RPMI8226 (cell line): Measurements from ENCODE around the gene MTTP.
"Not testable (repeated sequence)": the region's sequence is repeated elsewhere in the genome, so short reads cannot be mapped to it uniquely, and the experiment has no call there.

Experiments used
- DNase-seq: peaks from one replicate; pipeline ENCODE4 v3.0.0-alpha.2; 2015

MTTP gene

DNA sequence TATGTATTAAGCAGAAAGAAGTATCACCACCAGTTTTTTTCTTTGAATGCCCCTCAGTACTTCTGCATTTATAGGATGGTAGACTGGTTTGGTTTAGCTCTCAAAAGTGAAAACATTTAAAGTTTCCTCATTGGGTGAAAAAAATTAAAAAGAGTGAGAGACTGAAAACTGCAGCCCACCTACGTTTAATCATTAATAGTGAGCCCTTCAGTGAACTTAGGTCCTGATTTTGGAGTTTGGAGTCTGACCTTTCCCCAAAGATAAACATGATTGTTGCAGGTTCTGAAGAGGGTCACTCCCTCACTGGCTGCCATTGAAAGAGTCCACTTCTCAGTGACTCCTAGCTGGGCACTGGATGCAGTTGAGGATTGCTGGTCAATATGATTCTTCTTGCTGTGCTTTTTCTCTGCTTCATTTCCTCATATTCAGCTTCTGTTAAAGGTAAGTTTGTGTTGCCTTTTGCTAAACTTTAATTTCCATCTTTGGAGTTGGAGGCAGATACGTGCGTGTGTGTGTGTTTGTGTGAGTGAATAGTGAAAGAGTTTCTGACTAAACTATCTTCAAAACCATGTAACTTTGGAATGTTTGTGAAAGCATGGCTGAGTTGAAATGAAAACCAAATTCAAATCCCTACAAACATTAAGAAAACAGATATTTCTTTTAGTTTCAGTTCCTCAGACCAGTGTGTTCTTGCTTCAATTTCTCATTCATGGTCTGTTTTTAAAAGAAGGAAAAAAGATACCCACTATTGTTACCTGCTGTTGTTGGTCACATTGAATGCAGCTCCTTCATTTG lies at the start of gene MTTP:
MTTP (plus strand) TSS at position 295 of the 795 bp plus-strand sequence; CDS start at position 381, 86 bp downstream.
- DNase-seq, result no peak

DNA sequence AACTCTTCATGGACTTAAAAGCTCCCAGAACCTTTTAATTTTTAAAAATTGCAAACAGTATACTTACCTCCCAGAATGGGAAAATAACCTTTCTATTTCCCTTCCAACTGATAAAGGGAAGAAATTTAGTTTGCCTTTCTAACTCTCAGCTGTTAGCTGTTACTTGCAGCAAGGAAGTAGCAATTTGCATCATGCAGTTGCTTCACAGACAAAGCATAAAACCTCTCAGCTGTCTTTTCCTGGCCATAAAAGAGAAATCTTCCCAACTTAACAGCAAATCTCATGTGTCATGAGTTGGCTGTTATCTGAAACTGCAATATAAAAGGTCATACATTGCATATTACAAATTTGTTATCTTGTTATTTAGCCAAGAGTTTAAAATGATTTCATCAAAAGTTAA lies 45.4 kb upstream of the MTTP start:
- no peak for DNase-seq

DNA sequence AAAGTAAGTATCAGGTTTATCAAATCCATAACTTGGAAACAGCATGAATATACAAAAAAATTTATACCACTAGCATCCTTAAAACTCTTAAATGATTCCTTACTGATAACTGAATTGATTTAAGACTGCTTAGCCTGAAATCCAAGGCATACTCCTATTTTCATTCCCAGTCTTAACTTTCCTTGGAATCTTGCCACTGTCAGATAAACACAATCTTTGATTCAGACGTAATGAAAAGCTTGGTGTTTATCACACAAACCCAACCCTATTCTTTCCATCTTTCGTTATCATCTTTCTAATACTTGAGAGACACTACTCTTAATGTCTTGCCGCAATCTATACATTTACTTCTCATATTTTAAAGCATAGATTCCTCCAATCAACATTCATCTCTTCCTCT lies 44.7 kb upstream of the MTTP start:
- no peak for DNase-seq

DNA sequence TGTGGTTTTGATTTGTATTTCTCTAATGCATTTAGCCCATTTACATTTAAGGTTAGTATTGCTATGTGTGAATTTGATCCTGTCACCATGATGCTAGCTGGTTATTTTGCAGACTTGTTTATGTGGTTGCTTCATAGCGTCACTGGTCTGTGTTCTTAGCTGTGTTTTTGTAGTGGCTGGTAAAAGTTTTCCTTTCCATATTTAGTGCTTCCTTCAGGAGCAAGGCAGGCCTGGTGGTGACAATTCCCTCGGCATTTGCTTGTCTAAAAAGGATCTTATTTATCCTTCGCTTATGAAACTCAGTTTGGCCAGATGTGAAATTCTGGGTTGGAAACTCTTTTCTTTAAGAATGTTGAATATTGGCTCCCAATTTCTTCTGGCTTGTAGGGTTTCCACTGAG lies 39.9 kb upstream of the MTTP start:
- DNase-seq, result not testable (repeated sequence)

DNA sequence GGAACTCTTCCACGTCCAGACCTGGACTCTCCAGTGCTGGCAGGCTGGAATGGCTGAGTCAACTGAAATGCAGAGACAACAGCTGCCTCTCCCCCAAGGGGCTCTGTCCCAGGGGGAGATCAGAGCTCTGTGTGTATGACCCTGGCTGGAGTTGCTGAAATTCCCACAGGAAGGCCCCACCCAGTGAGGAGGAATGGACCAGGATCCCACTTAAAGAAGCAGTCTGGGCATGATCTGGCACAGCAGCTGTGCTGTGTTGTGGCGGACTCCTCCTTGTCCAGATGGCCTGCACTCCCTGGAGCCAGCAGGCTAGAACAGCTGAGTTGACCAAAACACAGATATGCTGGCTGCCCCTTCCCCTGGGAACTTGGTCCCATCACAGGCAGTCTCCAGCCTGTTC lies 38.4 kb upstream of the MTTP start:
- no peak for DNase-seq

DNA sequence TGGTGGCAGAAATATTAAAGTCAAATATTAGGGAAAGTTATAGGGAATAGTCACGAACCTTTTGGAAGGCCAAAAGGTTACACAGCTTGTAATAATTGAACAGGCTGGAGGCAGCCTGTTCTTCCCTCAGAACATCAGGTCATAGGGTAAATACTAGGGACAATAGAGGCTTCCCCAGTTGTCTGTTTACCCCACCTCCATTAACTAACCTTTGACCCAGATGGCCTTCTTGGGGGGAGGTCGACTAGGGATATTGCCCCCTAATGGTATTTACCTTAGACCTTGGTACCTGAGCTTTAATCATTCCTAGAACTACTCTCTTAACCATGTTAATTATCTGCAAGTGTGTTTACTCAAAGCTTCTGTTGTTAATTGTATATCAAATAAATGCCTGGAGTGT lies 37.8 kb upstream of the MTTP start:
- DNase-seq, result no peak

DNA sequence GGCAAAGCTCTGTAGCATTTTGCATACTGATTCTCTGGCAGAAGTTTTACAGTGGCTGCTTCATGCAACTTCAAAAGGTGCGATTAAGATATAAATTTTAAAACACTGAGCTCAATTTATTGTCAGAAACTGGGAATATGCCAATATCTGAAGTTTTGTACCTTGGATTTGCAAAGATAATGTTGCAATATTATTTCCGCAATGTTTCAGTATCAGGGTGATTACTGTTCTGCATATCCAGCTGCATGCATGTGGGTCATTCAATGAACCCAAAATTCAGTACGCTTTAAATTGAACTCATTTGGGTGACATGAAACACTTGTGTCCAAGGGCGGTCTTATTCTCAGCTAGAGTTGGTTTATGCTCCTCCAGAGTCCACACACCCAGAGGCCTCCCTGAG lies 37.0 kb upstream of the MTTP start:
- no peak for DNase-seq

DNA sequence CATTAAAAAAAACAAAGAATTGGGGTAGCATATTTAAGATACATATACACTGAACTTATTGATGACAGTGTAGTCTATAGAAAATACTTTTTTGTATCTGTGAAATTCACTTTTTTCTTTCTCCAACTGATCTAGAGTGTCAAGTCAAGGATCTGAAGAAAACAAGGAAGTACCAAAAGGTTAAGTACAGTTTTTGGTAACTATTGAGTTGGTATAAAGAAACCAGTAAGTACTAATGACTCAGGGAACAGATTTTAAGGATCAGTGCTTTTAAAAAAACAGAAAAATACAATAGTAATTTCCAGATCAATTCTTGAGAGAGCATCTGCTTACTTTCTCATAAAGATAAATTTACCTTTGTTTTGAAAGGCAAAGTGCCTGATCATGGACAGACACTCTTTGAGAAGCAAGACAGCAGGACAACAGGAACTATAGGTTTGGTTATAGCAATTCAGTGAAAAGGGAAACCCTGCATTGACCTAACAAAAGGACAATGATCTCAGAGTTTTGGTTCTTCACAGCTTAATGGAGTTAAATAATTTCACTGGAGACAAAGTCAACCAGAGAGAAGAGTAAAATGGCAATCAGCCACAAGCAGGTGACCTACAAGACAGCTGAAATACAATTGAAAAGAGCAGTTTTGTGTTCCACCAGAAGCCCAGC lies 34.2 kb upstream of the MTTP start:
- no peak for DNase-seq

DNA sequence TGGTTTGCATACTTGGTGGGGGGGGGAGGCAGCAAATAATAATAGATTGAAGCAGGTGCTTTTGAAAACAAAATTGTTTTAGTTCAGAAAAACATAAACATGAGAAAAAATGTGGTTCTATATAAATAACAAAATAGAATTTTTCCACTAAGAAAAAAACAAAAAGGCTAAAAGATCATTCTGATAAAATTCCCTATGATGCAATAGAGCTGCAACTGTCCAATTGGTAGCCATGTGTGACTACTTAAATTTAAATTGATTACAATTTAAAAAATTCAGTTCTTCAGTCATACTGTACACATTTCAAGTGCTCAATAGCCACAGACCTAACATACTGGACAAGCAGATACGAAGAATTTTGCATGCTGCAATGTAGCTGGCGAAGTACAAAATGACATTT lies 21.8 kb upstream of the MTTP start:
- DNase-seq, result no peak

DNA sequence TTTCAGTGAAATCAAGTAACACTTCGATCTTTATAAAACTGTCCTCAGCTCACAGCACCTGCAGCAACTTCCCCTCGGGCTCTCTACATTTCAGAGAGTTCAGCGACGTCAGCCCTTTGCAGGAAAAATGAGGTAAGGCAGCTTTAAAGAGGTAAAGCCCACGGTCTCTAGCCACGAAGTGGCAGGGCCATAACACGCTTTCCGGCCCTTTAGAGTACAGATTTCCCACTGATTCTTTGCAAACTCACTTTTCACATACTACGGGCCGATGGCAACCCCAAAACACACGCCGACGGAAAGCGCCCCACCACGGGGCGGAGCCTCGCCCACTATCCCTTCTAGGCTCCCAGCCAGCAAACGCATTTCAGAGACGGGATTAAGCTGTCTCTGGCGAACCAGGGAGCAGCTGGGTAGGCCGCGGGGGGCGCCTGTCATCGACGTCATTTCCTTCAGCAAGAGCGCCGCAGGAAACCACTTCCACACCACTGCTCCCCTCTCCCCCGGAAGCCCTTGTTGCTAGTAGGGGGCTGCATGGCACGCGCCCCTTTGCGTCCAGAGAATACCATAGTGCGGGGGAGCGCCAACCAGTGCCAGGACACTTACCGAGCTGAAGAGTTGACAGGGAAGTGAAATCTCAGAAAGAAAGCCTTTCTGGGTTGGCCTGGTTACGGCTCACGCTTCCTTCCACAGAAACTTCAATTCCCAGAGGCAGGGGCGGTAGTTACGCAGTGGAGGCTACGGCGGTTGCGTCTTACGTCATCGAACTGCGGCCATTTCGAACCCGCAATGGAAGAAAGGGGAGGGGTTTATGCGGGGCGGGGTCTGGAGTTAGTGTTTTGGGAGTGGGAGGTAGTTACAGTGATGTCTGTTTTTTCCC lies 11.1 kb upstream of the MTTP start, which contains the start of gene TRMT10A:
TRMT10A (minus strand) TSS at position 730 of the 877 bp plus-strand sequence. CDS start 4,701 bp downstream, outside the sequence.
- DNase-seq, result peak; percentile 94

DNA sequence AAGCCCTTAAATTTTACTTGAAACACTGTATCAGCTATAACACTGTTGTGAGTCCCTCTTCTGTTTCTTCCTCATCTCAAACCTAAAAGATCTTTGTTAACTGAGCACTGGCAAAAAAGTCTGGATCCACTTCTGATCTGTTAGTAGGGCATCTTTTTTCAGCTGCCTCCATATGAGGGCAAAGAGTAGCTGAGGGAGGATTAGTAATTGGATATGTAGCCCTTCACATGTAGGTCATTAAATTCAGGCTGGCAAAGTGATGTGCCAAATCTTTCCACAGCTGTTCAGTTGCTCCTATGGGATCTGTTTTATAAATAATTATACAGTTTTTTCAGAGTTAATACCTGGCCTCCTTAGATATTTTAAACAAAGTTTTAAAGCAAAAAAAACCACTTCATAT lies 9.7 kb upstream of the MTTP start:
- DNase-seq, result no peak

DNA sequence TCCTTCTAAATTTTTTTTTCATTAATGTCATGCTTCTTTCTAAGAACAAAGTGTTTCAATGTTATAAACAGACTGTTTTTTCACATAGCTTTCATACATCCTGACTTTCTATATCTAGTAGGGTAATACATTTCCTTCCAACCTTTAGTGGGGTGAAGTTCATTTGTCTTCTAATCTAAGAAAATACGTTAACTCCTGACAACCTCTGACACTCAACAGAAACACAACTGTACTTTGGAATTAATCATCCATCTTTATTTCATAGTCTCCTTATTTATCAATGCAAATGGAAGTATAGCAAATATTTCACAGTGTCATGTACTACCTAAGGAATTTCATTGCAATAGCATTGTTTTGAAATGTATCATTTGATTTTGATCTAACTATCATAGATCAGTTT lies 2.7 kb upstream of the MTTP start:
- no peak for DNase-seq

DNA sequence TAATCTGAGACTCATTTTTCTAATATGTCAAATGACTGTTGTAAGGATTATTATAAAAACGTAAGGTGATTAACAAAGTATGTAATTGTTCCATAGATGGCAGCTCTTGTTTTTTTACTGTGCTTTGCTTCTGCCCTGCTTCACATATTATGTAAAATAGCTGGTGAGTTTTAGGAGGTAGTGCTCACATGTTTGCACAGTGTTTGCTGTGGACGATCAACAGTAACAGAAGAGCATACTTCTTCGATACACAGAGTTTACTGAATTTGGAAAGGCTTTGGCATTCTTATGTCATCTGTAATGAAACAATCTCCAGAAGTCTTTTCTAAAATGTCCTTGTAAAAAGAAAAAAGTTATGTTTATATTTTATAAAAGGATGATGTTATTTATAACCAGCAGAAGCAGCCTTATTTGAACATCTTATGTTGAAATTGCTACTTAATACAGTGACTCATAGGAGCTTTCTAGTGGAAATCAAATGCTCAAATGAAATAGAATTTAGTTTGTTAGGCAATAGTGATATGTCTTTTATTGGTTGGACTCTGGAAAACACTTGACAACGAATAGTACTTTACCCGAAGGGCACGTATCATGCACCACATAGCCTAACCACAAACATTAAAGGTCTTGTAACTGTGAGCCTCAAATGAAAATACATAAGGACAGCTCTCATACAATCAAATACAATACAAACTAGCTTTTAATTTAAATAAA lies 1.9 kb upstream of the MTTP start:
- no peak for DNase-seq

DNA sequence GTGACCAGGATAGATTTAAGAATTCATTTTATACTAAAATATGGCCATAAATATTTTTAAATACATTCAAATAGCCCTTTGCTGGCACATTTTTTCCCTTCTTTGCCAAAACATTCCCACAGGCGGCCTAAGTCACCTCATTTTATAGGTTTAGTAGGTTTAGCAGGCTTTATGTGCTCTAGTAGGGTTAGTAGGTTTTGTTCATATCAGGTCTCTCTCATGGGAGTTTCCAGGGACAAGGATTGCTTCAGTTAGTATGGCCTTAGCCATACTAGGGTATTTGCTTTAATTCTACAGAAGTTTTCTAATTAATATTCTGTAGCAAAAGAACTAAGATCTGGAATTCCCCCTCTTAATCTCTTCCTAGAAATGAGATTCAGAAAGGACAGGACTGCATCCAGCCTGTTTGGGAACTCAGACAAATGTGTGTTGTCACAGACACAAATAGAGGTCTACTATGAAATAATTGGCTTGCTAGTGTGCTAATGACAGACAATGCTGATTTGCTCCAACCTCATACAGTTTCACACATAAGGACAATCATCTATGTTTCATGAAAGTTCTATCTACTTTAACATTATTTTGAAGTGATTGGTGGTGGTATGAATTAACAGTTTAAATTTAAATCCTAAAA lies 772 bp upstream of the MTTP start:
- DNase-seq, result no peak

DNA sequence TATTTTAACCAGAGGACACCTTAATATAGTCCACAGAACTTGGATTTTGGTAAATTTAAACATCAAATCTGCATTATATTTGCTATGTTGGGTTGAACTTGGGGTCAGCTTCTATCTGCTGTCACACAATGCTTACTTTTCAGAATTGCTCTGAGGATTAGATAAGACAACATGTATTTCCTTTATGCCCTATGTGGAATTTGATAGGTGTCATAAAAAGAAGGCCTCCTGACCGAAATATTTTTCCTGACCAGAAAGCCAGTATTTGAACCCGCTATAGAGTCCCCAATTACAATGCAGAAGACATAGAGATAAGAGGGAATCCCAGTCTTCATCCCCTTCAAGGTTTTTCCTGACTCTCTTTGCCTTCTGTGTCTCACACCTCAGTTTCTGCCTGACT lies 4.1 kb downstream of the MTTP start:
- no peak for DNase-seq

DNA sequence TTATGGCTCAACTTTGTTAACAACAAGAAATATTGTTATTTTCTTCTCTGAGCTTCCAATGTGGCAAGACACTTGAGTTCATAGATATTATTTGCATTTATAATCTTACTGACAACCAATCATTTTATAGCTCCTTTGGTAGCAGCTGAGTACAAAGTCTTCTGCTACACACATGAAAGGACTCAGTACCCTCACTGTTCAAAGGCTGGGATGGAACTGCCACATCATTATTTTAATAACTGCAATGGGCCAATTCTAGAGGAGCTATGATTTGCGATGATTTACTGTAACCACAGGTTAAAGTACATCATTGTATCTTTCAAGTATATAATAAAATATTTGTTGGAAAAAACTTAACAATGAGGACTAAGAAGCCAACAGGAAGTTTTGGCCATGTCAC lies 10.9 kb downstream of the MTTP start:
- no peak for DNase-seq

DNA sequence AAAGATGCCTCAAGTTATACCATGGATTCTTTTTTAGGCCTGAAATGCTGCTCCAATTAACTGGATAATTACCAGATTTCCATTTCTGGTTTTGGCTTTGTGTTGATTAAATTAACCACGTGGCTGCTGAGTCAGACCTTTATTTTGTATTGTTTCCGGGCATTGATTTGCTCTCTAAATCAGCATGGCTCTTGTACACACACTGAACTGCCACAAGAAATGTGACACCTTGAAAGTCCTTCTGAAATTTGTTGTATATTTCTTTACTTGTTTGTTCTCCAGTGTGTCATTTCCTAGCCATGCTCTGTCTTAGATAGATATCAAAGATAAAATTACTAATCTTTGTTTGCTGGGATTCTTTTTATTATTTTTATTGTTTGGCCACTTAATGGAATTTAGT lies 11.7 kb downstream of the MTTP start:
- DNase-seq, result no peak

DNA sequence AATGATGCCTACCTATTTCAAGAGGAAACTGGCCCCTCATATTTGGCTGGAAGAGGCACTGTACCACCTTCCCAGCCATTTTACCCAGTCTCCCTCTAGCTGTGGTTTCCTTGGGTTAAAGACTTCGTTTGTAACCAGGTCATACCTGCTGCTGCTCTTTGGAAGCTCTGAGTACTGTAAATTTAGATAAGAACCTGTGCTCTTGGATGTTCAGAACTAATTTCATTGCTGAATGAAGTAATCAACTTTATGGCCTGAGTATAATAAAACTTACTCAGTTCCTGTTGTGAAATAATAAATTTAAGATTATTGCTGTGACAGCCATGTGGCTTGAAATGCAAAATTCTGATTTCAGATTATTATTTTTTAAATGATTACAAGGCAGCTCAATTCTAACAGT lies 12.2 kb downstream of the MTTP start:
- no peak for DNase-seq

DNA sequence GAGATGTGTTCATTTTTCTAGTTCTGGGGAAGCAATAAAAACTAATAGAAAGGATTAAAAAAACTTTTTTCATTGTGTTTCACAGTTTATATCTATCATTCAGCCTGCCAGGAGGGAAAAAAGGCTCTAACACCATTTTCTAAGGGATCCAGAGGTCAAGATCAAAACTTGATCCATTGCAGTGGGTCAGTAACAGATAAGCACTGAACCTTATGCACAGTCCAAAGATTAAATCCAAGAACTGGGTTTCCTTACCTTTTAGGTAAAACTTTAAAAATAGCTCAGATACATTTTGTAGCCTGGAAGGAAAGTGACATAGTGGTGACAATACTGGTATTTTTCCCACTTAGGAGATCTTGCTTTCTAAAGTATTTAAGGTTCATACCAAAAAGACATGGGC lies 12.7 kb downstream of the MTTP start:
- DNase-seq, result no peak

DNA sequence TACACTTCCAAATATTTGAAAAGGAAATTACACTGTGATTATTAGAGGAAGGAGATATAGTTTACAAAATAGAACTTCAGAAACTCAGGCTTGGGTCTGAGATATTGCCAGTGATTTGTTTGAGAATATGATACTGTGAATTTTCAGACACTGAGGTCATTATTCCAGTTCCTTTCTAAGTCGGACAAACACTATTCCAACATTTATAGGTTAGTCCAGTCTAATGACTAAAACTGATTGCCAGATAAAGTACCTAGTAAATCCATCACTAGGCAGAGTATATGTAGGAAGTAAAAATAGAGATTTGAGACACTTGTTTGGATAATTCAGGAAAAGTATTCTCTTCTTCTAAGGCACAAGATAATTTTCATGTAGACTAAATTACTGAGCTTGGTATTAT lies 13.2 kb downstream of the MTTP start:
- no peak for DNase-seq

DNA sequence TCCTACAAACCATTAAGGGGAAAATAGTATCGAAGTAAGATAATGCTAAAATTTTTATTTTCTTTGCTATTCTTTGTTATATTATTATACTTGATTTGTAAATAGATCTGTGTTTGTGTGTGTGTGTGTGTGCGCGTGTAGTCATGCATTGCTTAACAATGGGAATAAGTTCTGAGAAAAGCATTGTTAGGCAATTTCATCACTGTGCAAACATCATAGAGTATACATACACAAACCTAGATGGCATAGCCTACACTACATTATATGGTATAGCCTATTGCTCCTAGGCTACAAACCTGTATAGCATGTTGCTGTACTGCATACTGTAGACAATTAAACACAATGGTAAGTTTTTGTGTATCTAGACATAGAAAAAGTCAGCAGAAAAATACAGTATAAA lies 17.1 kb downstream of the MTTP start:
- no peak for DNase-seq
